Erythroblast (primary cell): ENCODE measurements around the gene ARHGAP24.

Source experiments
- GATA1 ChIP-seq: IDR thresholded peaks from 2 replicates; pipeline ENCODE4 v1.6.1; 2011; ENCODE audit warnings: low read depth, mild to moderate bottlenecking, control low read depth, low read length, moderate library complexity
- POLR2A ChIP-seq: IDR thresholded peaks from 2 replicates; pipeline ENCODE4 v1.6.1; 2011; ENCODE audit warnings: mild to moderate bottlenecking, low read length

- TF ChIP-seq POLR2A (no peak), GATA1 (no peak)
Measured at GRCh38 chr4:85821688-85822455, 346.9 kb downstream of the ARHGAP24 start.
